IPS-18c (cell line): Measurements from ENCODE around the gene SEMA4G.
"Not testable (repeated sequence)": the region's sequence is repeated elsewhere in the genome, so short reads cannot be mapped to it uniquely, and the experiment has no call there.

Experiments used
- H3K4me3 ChIP-seq: 2 replicates; pipeline ENCODE4 v1.7.0; 2013; ENCODE audit warnings: low read depth, mild to moderate bottlenecking, low read length, moderate library complexity; ENCODE audit not compliant: insufficient read depth
- H3K9me3 ChIP-seq: one replicate; pipeline ENCODE4 v1.6.1; 2013; ENCODE audit warnings: mild to moderate bottlenecking, low read length, moderate library complexity; ENCODE audit not compliant: control insufficient read depth, insufficient read depth

SEMA4G gene

GRCh38 chr10:100967332-100967731 lies 2.0 kb upstream of the SEMA4G start:
- Histone ChIP-seq H3K4me3 (no peak overlapping the region), H3K9me3 (no peaks in the 10 kb centered on the region)

- Histone ChIP-seq H3K4me3 (no peak overlapping the region), H3K9me3 (no peaks in the 10 kb centered on the region)
Measured at GRCh38 chr10:100968062-100968736, 1.1 kb upstream of the SEMA4G start.

- H3K4me3 ChIP-seq, result peak overlapping the region; percentile 68
- no peaks in the 10 kb centered on the region for H3K9me3 ChIP-seq
Measured at GRCh38 chr10:100968863-100969186, 479 bp upstream of the SEMA4G start.

- Histone ChIP-seq H3K9me3 (no peaks in the 10 kb centered on the region), H3K4me3 (peak overlapping the region; percentile 75; the same call in 1 of the 2 replicates)
Measured at GRCh38 chr10:100970076-100970913, 991 bp downstream of the SEMA4G start.

- Histone ChIP-seq H3K9me3 (no peaks in the 10 kb centered on the region), H3K4me3 (no peak overlapping the region)
Measured at GRCh38 chr10:100970914-100971811, 1.9 kb downstream of the SEMA4G start.

- Histone ChIP-seq H3K4me3 (no peak overlapping the region), H3K9me3 (no peaks in the 10 kb centered on the region)
Measured at GRCh38 chr10:100972115-100972903, 3.0 kb downstream of the SEMA4G start.

- Histone ChIP-seq H3K9me3 (no peaks in the 10 kb centered on the region), H3K4me3 (no peak overlapping the region)
Measured at GRCh38 chr10:100972904-100973535, 3.7 kb downstream of the SEMA4G start.

- H3K4me3 ChIP-seq, H3K9me3 ChIP-seq: not testable (repeated sequence)
Measured at GRCh38 chr10:100975397-100975796, 6.1 kb downstream of the SEMA4G start.

- no peak overlapping the region for H3K4me3 ChIP-seq
- no peaks in the 10 kb centered on the region for H3K9me3 ChIP-seq
Measured at GRCh38 chr10:100976906-100977305, 7.6 kb downstream of the SEMA4G start.

GRCh38 chr10:100977436-100977835 lies 8.1 kb downstream of the SEMA4G start:
- Histone ChIP-seq H3K9me3 (no peaks in the 10 kb centered on the region), H3K4me3 (no peak overlapping the region)

- Histone ChIP-seq H3K4me3 (no peak overlapping the region), H3K9me3 (no peaks in the 10 kb centered on the region)
Measured at GRCh38 chr10:100978121-100978900, 9.0 kb downstream of the SEMA4G start.

GRCh38 chr10:100978901-100979195 lies 9.5 kb downstream of the SEMA4G start:
- Histone ChIP-seq H3K9me3 (no peaks in the 10 kb centered on the region), H3K4me3 (no peak overlapping the region)

- no peaks in the 10 kb centered on the region for H3K9me3 ChIP-seq
Measured at GRCh38 chr10:100979791-100980272, 10.5 kb downstream of the SEMA4G start.

GRCh38 chr10:100980311-100980710 lies 11.0 kb downstream of the SEMA4G start:
- H3K9me3 ChIP-seq, result no peaks in the 10 kb centered on the region
- H3K4me3 ChIP-seq, result no peak overlapping the region

More at GRCh38 chr10:100979791-100980272, 10.5 kb downstream of the SEMA4G start:
- no peak overlapping the region for H3K4me3 ChIP-seq

GRCh38 chr10:100980711-100981110 lies 11.4 kb downstream of the SEMA4G start:
- Histone ChIP-seq H3K4me3 (no peak overlapping the region), H3K9me3 (no peaks in the 10 kb centered on the region)
